ENCODE data around the gene TMEM9B. TPM values are rescaled to one million over a fixed set of nuclear protein-coding genes. Genes with fewer than 3 reads are reported as not detected.
"Not testable (repeated sequence)": the region's sequence is repeated elsewhere in the genome, so short reads cannot be mapped to it uniquely, and the experiment has no call there.

The TMEM9B gene
- polyA plus RNA-seq, 1 donor: 67.4 TPM

GRCh38 chr11:9002920-9003572 is 38.8 kb upstream of the TMEM9B start:
- no peak for DNase-seq
- Histone ChIP-seq H3K9me3 (ENCODE audit: control insufficient read depth, low read depth, low read length) (peaks cover 9% of the 10 kb centered on the region), H3K27ac (ENCODE audit: low read length) (no peak overlapping the region), H3K27me3 (ENCODE audit: control insufficient read depth, insufficient read depth, low read length) (peaks cover 38% of the 10 kb centered on the region), H3K4me3 (ENCODE audit: low read length) (peak overlapping the region; percentile 44), H3K36me3 (ENCODE audit: control insufficient read depth, insufficient read depth, low read length) (no peaks in the 10 kb centered on the region), H3K4me1 (ENCODE audit: control insufficient read depth, insufficient read depth, low read length) (peaks cover 11% of the 10 kb centered on the region)
- WGBS (ENCODE audit: insufficient coverage, low lambda C conversion rate): no CpG with 5 or more reads among the region's 8 CpGs

GRCh38 chr11:9001736-9002135 is 37.5 kb upstream of the TMEM9B start:
- WGBS (ENCODE audit: insufficient coverage, low lambda C conversion rate): no CpG with 5 or more reads among the region's 6 CpGs
- no peak for DNase-seq
- Histone ChIP-seq H3K27ac (ENCODE audit: low read length) (no peak overlapping the region), H3K36me3 (ENCODE audit: control insufficient read depth, insufficient read depth, low read length) (no peaks in the 10 kb centered on the region), H3K4me1 (ENCODE audit: control insufficient read depth, insufficient read depth, low read length) (peaks cover 11% of the 10 kb centered on the region), H3K4me3 (ENCODE audit: low read length) (no peak overlapping the region), H3K9me3 (ENCODE audit: control insufficient read depth, low read depth, low read length) (peaks cover 9% of the 10 kb centered on the region), H3K27me3 (ENCODE audit: control insufficient read depth, insufficient read depth, low read length) (peaks cover 38% of the 10 kb centered on the region)

GRCh38 chr11:8998017-8998416 is 33.8 kb upstream of the TMEM9B start:
- 67% methylated on average over 1 of the region's 2 CpGs for WGBS (ENCODE audit: insufficient coverage, low lambda C conversion rate)
- H3K4me1 ChIP-seq (ENCODE audit: control insufficient read depth, insufficient read depth, low read length): peaks cover 4% of the 10 kb centered on the region
- H3K27me3 ChIP-seq (ENCODE audit: control insufficient read depth, insufficient read depth, low read length): peaks cover 14% of the 10 kb centered on the region
- DNase-seq: no peak
- H3K36me3 ChIP-seq (ENCODE audit: control insufficient read depth, insufficient read depth, low read length): no peaks in the 10 kb centered on the region
- no peak overlapping the region for H3K27ac ChIP-seq (ENCODE audit: low read length)
- H3K4me3 ChIP-seq (ENCODE audit: low read length): no peak overlapping the region
- H3K9me3 ChIP-seq (ENCODE audit: control insufficient read depth, low read depth, low read length): no peaks in the 10 kb centered on the region

DNA sequence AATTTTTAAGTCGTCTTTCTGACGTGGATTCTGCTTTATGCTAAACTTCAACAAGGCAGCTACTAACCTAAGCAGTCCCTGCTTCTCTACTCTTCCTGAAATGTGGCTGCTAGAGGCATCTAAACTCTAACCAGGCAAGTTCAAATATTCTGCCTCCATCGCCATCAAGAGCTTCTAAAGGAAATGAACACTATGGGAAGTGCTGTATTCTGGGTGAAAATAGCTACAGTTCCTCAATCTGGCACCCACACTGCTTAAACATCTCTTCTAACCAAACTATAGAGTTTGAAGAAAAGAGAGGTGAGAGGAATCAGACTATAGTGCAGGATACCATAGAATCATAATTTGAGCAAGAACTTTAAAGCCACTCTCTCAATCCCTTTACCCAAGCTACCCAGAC is 33.2 kb upstream of the TMEM9B start:
- no peak for DNase-seq

DNA sequence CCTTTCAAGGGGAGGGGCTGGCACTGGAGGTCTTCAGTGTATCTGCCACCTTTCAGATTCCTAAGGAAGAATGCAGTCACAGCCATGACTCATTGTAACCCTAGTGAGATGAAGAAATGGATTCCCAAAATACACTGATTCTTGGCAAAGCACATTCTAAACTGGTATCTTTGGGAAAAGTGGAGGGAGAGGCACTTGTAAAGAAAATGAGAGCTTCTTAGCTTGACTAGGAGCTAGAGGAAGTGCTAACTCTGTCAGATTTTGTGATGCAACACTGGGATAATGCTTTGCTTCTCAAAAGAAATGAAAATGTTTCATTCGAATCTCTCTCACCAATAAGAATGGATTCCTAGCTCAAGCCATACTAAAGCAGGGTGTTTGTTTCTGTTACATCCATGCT is 25.2 kb upstream of the TMEM9B start:
- no peaks in the 10 kb centered on the region for H3K9me3 ChIP-seq (ENCODE audit: control insufficient read depth, low read depth, low read length)
- H3K36me3 ChIP-seq (ENCODE audit: control insufficient read depth, insufficient read depth, low read length): no peaks in the 10 kb centered on the region
- H3K27ac ChIP-seq (ENCODE audit: low read length): no peak overlapping the region
- no peaks in the 10 kb centered on the region for H3K4me1 ChIP-seq (ENCODE audit: control insufficient read depth, insufficient read depth, low read length)
- no peak overlapping the region for H3K4me3 ChIP-seq (ENCODE audit: low read length)
- WGBS (ENCODE audit: insufficient coverage, low lambda C conversion rate): no CpG with 5 or more reads among the region's 1 CpG
- H3K27me3 ChIP-seq (ENCODE audit: control insufficient read depth, insufficient read depth, low read length): no peaks in the 10 kb centered on the region
- DNase-seq: no peak

More for the DNA sequence above, 33.2 kb upstream of the TMEM9B start:
- Histone ChIP-seq H3K27ac (ENCODE audit: low read length) (no peak overlapping the region), H3K9me3 (ENCODE audit: control insufficient read depth, low read depth, low read length) (no peaks in the 10 kb centered on the region), H3K4me1 (ENCODE audit: control insufficient read depth, insufficient read depth, low read length) (no peaks in the 10 kb centered on the region), H3K27me3 (ENCODE audit: control insufficient read depth, insufficient read depth, low read length) (peaks cover 10% of the 10 kb centered on the region), H3K36me3 (ENCODE audit: control insufficient read depth, insufficient read depth, low read length) (no peaks in the 10 kb centered on the region), H3K4me3 (ENCODE audit: low read length) (no peak overlapping the region)
- WGBS (ENCODE audit: insufficient coverage, low lambda C conversion rate): no CpG with 5 or more reads among the region's 3 CpGs

DNA sequence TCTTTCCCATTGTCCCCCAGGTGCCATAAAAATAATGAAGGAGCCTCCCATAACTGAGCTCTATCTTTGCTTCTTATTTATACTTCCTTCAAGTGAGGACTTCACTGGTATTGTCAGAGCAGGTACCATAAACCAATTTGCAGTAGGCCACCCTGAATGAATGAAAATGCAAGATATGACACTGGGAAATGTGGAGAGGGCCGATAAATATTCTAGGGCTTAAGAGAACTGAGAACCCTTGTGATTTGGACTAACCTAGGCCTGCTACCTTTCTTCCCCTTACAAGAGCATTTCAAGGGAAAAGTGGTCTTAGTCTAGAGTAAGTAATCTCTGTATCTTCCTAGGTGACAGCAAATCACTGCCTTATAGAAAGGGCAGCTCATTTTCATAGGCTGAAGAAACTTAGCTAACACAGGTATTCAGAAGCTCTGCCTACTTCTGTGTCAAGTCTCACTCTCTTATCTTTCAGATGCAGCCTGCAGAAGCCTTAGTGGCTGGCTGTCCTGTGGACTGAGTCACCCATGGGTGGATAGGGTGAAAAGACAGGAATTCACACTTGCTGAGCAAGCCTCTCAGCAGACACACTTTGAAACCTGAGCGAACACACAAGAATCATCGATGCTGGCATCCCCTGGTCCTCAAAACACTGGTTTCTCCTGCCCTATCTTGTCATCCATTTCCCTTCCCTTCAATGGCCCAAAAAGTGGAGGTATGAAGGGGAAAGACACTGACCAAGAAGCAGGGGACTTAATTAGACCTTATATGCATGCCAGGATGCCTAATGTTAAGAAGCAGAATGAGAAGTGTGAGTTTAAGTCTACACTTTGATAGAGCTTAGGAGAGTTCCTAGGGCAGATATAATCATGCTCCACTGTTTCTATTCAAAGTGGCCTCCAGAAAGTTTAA is 24.3 kb upstream of the TMEM9B start:
- no peaks in the 10 kb centered on the region for H3K36me3 ChIP-seq (ENCODE audit: control insufficient read depth, insufficient read depth, low read length)
- no peaks in the 10 kb centered on the region for H3K4me1 ChIP-seq (ENCODE audit: control insufficient read depth, insufficient read depth, low read length)
- WGBS (ENCODE audit: insufficient coverage, low lambda C conversion rate): no CpG with 5 or more reads among the region's 3 CpGs
- DNase-seq: no peak
- H3K4me3 ChIP-seq (ENCODE audit: low read length): no peak overlapping the region
- no peaks in the 10 kb centered on the region for H3K27me3 ChIP-seq (ENCODE audit: control insufficient read depth, insufficient read depth, low read length)
- no peaks in the 10 kb centered on the region for H3K9me3 ChIP-seq (ENCODE audit: control insufficient read depth, low read depth, low read length)
- H3K27ac ChIP-seq (ENCODE audit: low read length): no peak overlapping the region

- Histone ChIP-seq H3K4me3 (ENCODE audit: low read length) (no peak overlapping the region), H3K36me3 (ENCODE audit: control insufficient read depth, insufficient read depth, low read length) (no peaks in the 10 kb centered on the region), H3K27me3 (ENCODE audit: control insufficient read depth, insufficient read depth, low read length) (no peaks in the 10 kb centered on the region), H3K4me1 (ENCODE audit: control insufficient read depth, insufficient read depth, low read length) (no peaks in the 10 kb centered on the region), H3K27ac (ENCODE audit: low read length) (no peak overlapping the region), H3K9me3 (ENCODE audit: control insufficient read depth, low read depth, low read length) (no peaks in the 10 kb centered on the region)
- no peak for DNase-seq
- no CpG with 5 or more reads among the region's 2 CpGs for WGBS (ENCODE audit: insufficient coverage, low lambda C conversion rate)
Observed at GRCh38 chr11:8987446-8987845, 23.2 kb upstream of the TMEM9B start.

GRCh38 chr11:8986772-8987171 is 22.5 kb upstream of the TMEM9B start:
- no CpG with 5 or more reads among the region's 6 CpGs for WGBS (ENCODE audit: insufficient coverage, low lambda C conversion rate)
- H3K27ac ChIP-seq (ENCODE audit: low read length); H3K4me1 ChIP-seq (ENCODE audit: control insufficient read depth, insufficient read depth, low read length); H3K27me3 ChIP-seq (ENCODE audit: control insufficient read depth, insufficient read depth, low read length); H3K9me3 ChIP-seq (ENCODE audit: control insufficient read depth, low read depth, low read length); H3K4me3 ChIP-seq (ENCODE audit: low read length); DNase-seq; H3K36me3 ChIP-seq (ENCODE audit: control insufficient read depth, insufficient read depth, low read length): not testable (repeated sequence)

DNA sequence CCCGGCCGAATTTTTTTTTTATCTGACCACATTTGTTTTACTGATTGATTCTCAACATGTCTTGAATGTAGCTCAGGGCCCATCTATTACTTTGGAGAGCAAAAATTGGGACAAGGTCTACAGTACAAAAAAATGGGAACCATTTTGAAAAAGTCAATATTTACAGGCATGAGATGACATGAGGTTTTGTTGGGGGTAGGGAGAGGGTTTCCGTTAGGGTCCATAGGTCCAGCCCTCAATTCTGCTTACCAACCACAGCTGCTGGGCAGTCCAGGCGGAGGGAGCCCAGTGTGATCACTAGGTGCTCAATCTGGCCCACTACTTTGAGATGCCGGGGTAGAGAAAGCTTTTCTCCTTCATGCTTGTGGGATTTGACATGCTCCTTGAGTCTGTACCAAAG is 21.2 kb upstream of the TMEM9B start:
- Histone ChIP-seq H3K27me3 (ENCODE audit: control insufficient read depth, insufficient read depth, low read length) (no peaks in the 10 kb centered on the region), H3K4me1 (ENCODE audit: control insufficient read depth, insufficient read depth, low read length) (no peaks in the 10 kb centered on the region), H3K4me3 (ENCODE audit: low read length) (no peak overlapping the region), H3K36me3 (ENCODE audit: control insufficient read depth, insufficient read depth, low read length) (no peaks in the 10 kb centered on the region), H3K9me3 (ENCODE audit: control insufficient read depth, low read depth, low read length) (no peaks in the 10 kb centered on the region), H3K27ac (ENCODE audit: low read length) (no peak overlapping the region)
- no peak for DNase-seq
- no CpG with 5 or more reads among the region's 5 CpGs for WGBS (ENCODE audit: insufficient coverage, low lambda C conversion rate)

GRCh38 chr11:8983552-8983951 is 19.3 kb upstream of the TMEM9B start:
- H3K4me1 ChIP-seq (ENCODE audit: control insufficient read depth, insufficient read depth, low read length): no peaks in the 10 kb centered on the region
- no peak overlapping the region for H3K27ac ChIP-seq (ENCODE audit: low read length)
- no peaks in the 10 kb centered on the region for H3K36me3 ChIP-seq (ENCODE audit: control insufficient read depth, insufficient read depth, low read length)
- H3K4me3 ChIP-seq (ENCODE audit: low read length): no peak overlapping the region
- 100% methylated on average over 1 of the region's 2 CpGs for WGBS (ENCODE audit: insufficient coverage, low lambda C conversion rate)
- H3K27me3 ChIP-seq (ENCODE audit: control insufficient read depth, insufficient read depth, low read length): no peaks in the 10 kb centered on the region
- no peak for DNase-seq
- H3K9me3 ChIP-seq (ENCODE audit: control insufficient read depth, low read depth, low read length): no peaks in the 10 kb centered on the region
